GM18508 (cell line): ENCODE measurements around the gene COL4A2.
"Not testable (repeated sequence)": the region's sequence is repeated elsewhere in the genome, so short reads cannot be mapped to it uniquely, and the experiment has no call there.

Source experiments
- ATAC-seq: cut with Tn5 transposase; IDR thresholded peaks from one replicate; pipeline ENCODE4 v1.9.1; 2021; ENCODE audit warnings: moderate number of reproducible peaks; ENCODE audit not compliant: insufficient read depth, unreplicated experiment

The COL4A2 gene

DNA sequence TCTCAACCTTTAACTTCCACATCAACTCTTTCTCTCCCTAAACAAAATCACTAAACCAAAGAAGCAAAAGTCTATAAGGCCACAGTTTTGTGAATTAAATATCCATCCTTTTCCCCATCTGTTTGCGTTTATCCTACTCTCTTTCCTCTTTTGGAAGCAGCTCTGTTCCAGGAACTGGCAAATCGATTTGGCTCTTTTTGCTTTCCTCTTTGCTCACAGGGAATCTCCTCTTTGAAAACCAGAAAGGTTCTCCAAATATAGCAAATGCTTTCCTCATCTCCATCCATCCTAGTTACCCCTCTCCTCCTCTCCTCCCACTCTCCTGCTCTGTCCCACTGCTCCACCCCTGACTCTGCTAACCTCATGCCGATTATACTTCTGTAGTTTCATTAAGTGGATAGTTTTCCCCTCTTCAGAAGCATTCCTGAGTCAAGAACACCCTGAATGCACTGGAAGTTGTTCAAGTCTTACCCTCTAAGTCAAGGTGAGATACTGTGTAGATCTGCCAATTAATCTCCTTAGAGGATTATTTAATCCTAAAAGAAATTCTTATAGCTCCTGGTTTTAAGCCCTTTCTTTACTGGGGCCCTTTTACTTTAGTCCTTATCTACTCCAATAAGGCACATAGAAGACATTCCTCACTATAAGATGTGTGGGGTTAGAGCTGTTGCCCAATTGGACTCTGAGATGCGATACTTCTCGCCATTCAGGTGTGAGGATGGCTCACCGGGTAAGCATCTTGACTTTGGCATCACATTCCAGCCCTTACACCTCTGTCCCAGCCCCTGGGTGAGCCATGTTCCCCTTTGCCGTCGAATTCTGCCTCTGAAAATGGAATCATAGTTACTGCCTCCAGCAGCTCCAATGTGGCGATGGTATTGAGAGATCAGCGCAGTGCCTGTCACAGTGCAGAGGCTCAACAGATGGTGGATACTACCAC lies 67.6 kb downstream of the COL4A2 start:
- ATAC-seq = no peak

DNA sequence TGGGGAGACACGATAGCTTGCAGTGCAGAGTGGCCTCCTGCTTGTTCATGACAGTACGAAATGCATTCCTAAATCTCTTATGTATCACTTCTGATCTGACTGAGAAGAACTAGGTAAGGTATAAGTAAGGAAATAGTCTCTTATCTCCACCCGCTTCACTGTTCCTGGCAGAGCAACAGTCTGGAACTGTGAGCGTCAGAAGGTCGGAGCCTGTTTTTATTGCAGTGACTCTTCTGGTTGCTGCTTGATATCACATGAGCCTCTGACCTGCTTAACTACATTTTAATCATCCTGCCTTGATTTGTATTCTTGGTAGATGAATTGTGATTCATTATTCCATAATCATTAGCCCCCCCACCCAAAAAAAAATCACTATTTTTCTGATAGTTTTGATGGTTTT lies 69.0 kb downstream of the COL4A2 start:
- ATAC-seq = no peak

DNA sequence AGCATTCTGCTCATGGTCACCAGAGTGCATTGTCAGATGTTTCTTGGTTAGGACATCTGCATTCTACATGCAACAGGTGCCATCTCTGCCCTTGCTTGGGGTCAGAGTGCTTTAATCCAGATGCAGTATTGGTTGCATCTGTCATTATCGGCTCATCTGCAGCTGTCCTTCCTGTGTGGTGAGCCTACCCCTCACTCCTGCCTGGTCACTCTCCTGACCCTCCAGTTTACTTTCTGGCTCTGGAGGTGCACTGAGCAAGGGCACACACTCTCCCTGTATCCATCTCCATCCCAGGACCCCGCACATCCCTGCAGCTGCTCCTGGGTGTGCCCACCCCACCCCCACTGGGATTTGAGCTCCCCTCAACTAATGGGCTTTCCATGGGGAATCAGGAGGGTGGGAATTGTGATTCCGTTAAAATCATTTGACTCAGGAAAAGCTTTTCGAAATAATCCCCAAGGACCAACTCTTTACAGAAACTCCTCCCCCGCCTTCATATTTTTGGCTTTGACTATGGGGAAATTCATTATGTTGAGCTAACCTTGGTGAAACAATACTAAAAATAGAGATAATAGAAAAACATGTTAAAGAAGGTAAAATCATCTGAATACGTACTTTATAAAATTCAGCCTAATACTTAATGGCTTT lies 70.2 kb downstream of the COL4A2 start:
- no peak for ATAC-seq

DNA sequence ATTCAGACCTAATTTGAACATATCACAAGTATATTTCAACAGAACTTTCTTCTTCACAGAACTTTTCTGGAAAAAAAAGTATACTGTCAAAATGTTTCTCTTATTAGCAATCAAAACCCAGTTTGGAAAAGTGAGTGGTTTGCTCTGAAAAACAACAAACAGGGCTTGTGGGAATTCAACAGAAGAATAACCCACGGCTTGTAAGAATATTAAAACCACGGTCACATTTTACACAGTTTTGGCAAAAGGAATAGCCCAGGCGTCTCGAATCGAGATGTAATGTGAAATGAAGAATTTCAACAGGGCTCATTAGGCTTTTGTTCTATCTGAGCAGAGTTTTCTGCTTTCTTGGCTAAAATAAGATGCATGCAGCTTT lies 70.7 kb downstream of the COL4A2 start:
- ATAC-seq = no peak

DNA sequence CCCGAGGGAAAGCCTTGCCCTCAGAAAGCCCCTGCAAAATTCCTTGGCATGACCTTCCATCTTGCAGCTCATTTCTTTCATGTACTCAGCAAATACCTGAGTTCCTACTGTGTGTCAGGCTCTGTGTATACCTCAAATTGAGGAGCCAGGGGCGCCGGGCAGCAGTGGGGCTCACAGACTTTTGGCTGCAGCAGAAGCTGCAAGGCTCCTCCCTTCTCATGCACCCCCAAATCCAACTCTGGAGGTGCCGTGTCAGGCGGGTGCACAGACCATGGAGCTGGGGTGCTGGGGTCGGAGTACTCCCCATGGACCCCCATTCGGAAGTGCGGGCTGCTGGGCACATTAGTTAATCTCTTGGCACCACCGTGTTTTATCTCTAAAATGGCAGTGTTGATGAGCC lies 72.3 kb downstream of the COL4A2 start:
- ATAC-seq = no peak

DNA sequence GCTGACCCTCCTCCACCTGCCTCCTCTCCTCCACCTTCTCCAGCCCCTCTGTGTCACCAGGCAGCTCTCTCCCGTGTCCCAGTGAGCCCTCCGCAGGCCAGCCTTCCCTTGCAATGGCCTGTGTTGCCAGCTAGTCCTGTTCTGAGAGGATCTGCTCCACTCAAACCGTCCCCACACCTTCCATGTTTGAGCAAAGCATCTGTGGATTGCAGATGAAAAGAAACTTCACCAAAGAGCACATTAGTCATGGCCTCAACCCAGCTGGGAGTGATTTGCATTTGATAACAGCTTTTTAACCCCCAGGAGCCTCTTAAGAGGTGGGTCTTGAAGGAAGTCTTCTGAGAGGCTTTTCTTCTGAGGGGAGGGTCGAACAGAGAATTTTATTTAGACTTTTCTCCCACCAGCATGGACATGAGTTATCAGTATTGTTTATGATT lies 72.8 kb downstream of the COL4A2 start:
- no peak for ATAC-seq

DNA sequence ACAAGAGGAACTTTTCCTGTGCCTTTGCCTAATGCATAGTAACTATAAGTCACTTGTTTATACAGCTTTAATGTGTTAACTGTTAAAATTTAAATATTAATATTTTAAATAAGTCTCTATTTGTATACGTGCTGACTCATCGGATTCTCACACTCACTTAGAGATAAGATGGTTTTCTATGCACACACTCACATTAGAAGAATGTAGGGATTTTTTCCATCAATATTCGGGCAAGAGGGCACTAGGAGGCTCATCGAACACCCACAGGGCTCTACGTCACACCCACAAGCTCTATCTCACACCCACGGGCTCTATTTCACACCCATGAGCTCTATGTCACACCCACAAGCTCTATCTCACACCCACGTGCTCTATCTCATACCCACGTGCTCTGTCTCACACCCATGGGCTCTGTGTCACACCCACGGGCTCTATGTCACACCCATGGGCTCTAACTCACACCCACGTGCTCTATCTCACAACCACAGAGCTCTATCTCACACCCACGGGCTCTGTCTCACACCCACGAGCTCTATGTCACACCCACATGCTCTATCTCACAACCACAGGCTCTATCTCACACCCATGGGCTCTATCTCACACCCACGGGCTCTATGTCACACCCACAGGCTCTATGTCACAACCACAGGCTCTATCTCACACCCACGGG lies 73.4 kb downstream of the COL4A2 start:
- ATAC-seq = no peak

DNA sequence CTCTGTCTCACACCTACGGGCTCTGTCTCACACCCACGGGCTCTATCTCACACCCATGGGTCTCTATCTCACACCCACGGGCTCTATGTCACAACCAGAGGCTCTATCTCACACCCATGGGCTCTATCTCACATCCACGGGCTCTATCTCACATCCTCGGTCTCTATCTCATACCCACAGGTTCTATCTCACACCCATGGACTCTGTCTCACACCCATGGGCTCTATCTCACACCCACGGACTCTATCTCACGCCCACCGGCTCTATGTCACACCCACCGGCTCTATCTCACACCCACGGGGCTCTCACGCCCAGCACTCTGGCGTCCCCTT lies 73.9 kb downstream of the COL4A2 start:
- ATAC-seq = no peak

DNA sequence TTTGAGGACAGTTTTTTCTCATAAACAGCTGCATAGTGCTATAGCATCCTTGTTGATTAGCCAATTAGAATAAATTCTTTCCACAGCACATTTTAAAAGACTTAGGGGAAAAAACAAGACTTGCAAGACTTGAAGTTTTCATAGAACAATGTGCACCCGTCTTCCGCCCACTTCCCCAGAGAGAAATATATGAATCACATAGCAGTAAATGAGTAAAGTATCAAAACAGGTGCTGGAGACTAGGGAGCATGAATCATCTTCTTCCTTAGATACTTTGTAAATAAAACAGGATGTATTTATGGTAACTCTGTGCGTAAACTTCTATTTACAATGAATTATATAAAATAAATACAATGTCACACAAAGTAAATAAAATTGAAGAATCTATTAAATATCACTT lies 75.1 kb downstream of the COL4A2 start:
- no peak for ATAC-seq

DNA sequence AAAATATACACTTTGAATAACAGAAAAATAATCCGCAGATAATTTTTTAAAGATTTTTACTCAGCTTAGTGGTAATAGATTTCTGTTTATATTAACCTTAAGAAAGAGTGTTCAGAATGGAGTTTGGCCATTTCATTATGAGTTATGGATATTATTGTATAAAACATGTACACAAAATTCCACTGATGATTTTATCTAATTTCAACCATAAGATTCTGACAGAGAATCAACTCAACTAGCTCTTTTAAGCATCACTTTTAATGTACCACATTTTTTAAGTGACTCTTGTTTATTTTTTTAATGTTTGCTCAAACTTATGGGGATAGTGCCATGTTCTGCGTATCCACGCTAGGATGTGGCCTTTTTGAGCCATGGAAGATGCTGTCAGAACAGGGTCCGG lies 75.7 kb downstream of the COL4A2 start:
- ATAC-seq = no peak

DNA sequence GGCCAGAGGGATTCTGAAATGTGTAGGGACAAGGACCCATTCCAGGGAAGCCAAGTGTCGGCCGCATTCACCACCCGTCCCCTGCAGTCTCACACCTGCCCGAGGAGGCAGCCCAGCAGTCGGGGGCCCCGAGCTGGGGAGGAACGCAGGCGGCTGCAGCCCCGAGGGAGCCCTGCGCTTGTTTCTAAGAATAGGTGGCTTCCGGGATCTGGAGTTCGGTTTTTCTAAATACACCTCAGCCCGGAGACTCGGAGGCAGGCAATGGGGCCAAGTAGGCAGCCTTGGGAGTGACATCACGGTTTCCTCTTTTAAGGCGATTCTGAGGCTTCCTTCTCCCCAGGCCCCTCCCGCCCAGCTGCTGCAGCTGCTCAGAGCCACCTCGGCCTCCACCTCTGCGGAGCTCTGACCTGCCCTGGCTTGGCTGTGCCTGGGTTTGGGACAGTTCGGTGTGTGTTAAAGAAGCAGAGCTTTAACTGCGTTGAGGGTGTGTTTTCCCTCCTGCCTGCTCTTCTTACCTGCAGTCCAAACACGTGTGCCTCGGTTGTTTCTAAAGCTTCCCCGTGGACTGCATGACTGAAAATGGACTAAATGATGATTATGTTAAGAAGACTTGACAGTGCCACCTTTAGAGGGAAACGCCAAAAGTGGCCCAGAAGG lies 80.5 kb downstream of the COL4A2 start:
- ATAC-seq = peak; percentile 90

DNA sequence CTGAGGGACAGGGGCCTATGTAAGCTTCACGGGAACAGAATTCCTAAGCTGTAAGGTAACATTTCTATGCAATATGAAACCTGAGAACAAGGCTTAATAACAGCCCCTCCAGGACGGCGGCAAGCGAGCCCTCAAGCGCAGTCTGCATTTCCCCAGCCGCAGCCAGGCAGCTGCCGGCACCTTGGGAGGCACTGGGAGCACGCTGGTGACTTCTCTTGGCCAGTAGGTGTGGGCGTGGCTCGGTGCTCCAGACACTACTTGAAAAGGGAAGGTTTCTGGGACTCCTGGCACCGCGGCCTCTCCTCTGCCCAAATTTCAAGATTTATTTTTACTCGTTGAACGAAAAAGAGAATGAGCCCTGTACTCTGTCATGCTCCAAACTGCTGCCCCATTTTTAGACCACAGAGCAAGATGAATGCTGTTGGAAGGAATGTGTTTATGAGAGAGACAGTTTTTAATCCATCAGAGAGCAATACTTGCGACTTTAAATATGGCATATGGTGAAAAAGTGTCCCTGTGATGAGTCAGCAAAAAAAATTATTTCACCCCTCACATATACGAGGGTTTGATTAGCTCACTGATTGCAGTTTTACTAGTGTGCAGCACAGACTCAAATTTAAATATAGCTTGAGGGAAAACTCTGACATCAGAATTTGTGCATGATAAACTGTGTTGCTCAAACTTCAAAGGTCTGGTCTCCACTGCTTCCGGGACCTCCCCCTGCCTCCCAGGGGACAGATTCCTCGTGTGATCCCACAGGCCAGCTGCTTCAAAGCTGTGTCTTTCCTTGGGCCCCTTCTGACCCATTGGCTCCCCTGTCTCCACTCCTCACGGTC lies 81.2 kb downstream of the COL4A2 start:
- ATAC-seq = no peak

DNA sequence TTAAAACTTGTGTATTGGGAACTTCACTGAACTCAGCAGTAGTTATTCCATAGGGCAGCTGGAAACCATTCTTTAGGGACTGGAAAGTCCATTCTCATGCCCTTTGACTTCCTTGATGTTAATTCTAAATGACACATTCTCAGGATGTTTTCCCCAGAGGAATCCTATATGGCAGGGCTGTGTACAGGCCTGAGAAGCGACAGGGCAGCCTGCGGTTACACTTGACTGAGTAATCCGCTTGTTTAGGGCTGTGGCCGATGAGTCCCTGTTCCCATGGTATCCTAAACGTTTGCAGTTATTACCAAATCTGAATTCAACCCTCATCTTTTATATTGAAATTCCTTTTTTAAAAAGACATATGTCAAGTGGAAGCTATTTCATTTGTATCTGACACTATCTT lies 83.5 kb downstream of the COL4A2 start:
- no peak for ATAC-seq

DNA sequence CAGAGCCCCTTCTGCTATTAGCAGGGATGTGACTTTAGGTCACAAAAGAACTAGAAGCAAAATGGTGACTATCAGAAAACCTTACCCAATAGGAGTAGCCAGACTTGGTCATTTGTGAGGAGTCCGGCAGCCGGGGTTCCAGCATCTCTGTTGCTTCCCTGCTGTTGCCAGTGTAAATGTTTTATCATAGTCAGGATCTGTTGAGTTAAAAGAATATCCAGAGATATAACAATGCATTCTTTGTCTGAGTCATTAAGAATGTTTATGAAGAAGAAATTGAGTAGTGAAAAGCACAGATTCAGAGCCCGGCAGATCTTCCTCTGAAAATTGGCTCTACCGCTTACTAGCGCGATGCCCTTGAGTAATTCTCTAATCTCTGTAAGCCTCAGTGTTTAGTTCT lies 84.2 kb downstream of the COL4A2 start:
- no peak for ATAC-seq

DNA sequence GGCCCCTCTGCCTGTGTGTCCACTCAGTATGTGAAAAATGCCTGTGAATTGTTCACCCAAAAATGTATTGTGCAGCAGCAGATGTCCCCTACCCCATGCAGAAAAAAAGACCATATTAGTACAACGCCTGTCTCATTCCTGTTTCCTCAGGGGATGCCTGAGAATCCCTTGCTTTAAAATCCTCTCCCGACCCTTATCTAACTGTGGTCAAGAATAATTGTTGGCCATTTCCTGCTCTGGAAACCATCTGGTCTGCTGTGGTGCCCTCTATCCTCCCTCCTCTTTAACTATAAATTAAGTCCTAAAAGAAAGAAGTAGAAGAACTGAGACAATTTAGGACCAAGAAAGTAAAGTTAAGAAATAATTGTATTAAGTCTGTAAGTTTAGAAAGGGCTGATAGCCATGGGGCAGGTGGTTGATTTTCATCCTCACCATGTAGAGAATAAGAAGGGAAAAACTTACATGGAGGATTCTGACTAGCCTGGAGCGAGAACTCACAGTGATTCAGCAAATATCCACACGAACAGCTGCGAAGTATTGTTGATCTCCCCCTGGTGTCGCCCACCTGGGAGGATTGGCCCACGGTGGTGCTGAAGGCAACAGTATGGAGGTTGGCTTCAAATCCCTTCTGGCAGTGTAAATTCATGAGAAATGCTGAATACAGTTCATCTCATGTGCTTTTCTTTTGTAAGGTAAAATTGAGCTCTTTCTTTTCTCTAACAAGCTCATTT lies 85.6 kb downstream of the COL4A2 start:
- no peak for ATAC-seq

DNA sequence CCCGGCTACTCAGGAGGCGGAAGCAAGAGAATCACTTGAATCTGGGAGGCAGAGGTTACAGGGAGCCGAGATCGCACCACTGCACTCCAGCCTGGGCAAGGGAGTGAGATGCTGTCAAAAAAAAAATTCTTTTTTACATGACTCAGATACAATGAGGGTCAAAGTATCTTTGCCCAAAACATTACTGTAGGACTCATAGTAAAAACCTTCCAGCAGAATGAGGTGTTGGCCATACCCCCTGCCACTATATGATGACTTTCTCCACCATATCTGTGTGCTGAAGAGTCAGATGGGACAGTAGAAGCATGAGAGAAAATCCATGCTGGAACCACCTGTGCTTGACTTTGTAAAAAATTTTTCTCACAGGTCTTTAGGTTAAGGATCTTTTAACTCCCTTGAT lies 86.7 kb downstream of the COL4A2 start:
- ATAC-seq = no peak

DNA sequence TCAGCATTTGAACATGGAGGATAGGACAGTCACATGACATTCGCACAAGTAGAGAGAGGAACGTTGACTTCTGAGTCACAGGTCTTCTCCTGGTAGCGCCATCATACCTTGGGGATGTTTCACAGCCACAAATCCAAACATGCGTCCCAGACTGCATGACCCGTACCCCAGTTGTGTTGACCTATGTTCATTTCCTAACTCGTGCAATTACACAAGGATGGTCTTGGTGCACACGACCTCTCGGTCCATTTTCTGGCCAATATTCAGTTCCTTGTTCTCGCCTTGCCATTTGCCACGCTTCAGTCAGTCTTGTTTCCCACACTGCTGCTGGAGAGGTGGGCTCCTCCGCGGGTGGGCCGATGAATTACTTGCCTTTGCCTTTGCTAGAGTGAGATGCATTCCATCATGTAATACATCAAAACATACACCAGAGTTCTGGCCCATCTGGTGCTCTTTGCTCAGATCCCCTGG lies 87.3 kb downstream of the COL4A2 start:
- ATAC-seq = no peak

DNA sequence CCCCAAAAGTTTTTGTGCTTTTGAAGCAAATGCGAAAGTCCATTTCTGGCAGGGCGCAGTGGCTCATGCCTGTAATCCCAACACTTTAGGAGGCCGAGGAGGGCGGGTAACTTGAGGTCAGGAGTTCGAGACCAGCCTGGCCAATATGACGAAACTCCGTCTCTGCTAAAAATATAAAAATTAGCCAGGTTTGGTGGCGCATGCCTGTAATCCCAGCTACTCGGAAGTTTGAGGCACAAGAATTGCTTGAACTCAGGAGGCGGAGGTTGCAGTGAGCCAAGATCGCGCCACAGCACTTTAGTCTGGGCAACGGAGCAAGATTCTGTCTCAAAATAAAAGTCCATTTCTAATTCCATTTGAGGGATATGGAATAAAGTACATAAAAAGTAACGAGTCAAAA lies 88.5 kb downstream of the COL4A2 start:
- ATAC-seq = not testable (repeated sequence)

DNA sequence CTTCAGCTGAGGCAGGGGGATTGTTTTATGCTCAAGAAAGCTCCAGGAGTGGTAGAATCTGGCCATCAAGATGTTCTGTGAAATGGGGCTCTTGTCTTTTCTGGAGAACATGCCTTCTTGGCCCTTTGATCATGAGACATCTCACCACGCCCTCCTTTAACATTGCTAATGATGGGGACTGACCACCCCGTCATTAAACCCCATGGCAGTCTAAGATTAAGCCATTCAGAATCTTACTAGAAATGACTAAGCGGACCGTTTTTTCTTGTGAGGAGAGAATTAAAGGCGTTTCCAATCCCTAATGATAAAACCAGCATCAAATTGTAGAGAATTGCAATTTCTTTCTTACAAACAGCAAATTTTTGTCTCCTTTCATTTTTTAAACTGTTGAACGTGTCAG lies 89.4 kb downstream of the COL4A2 start:
- no peak for ATAC-seq
